GM12891 (cell line): ENCODE data around the gene MBOAT2.
"Not testable (repeated sequence)": the region's sequence is repeated elsewhere in the genome, so short reads cannot be mapped to it uniquely, and the experiment has no call there.

Source experiments
- POLR2A ChIP-seq: IDR thresholded peaks from 2 replicates; pipeline ENCODE4 v1.6.1; 2011; ENCODE audit warnings: low read depth, low read length, control low read depth
- POLR2AphosphoS5 ChIP-seq: IDR thresholded peaks from 2 replicates; pipeline ENCODE4 v1.6.1; 2011; ENCODE audit warnings: low read depth, low read length, control low read depth
- SPI1 ChIP-seq: IDR thresholded peaks from 2 replicates; pipeline ENCODE4 v1.6.1; 2011; ENCODE audit warnings: low read depth, low read length, control low read depth
- TAF1 ChIP-seq: IDR thresholded peaks from 2 replicates; pipeline ENCODE4 v1.6.1; 2011; ENCODE audit warnings: low read depth, low read length, control low read depth

DNA sequence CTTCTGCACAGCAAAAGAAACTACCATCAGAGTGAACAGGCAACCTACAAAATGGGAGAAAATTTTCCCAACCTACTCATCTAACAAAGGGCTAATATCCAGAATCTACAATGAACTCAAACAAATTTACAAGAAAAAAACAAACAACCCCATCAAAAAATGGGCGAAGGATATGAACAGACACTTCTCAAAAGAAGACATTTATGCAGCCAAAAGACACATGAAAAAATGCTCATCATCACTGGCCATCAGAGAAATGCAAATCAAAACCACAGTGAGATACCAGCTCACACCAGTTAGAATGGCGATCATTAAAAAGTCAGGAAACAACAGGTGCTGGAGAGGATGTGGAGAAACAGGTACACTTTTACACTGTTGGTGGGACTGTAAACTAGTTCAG lies 40.0 kb upstream of the MBOAT2 start:
- not testable (repeated sequence) for TF ChIP-seq POLR2A, SPI1, TAF1, POLR2AphosphoS5
